Esophagus squamous epithelium (tissue), 4 donors: Measurements from ENCODE around the gene BCS1L.

Experiments used
- CTCF ChIP-seq, 6 experiments: fragments of 450-650 bp in 4 of 6; fragments of 200-600 bp in 2 of 6; sonication (generic) in 2 of 6; IDR thresholded peaks; one replicate each; pipeline ENCODE4 v1.5.1; 2016 to 2019; ENCODE audit warnings: antibody characterized with exemption in 6 of 6, mild to moderate bottlenecking in 4 of 6, moderate library complexity in 4 of 6
- POLR2A ChIP-seq, 4 donors: fragments of 450-650 bp; IDR thresholded peaks; one replicate each; pipeline ENCODE4 v1.6.1; 2017; ENCODE audit warnings: antibody characterized with exemption in 4 of 4, mild to moderate bottlenecking in 4 of 4, moderate library complexity in 3 of 4

- TF ChIP-seq CTCF (IDR thresholded peaks at IDR 0.05) (no peak), POLR2A (IDR thresholded peaks at IDR 0.05) (no peak)
These were observed 4.4 kb downstream of the BCS1L start for GRCh38 chr2:218663901-218664300.
